PC-9 (cell line): ENCODE measurements around the gene PPP1R18.

Experiments used
- EZH2 ChIP-seq: fragments of 200-600 bp; sonication (generic); IDR thresholded peaks from 2 replicates; pipeline ENCODE4 v1.8.0; 2017; ENCODE audit warnings: antibody characterized with exemption, low read depth
- TF ChIP-seq, protein P1 (sequence below): fragments of 200-600 bp; sonication (generic); conservative IDR thresholded peaks from 2 replicates; pipeline ENCODE4 v1.6.1; 2017; ENCODE audit warnings: mixed run types, antibody characterized with exemption, mild to moderate bottlenecking, moderate library complexity

DNA sequence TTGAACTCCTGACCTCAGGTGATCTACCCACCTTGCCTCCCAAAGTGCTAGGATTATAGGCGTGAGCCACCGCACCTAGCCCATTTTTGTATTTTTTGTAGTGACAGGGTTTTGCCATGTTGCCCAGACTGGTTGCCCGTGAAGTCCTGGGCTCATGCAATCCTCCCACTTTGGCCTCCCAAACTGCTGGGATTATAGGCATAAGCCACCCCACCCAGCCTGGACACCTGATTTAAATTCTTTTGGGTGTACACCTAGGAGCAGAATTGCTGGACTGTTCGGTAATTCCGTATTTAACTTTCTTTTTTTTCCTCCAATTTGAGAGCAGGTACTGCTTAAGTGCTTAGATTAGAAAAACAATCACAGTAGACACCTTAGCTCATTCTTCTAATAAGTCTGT is 10.0 kb upstream of the PPP1R18 start:
- TF ChIP-seq, protein P1, sequence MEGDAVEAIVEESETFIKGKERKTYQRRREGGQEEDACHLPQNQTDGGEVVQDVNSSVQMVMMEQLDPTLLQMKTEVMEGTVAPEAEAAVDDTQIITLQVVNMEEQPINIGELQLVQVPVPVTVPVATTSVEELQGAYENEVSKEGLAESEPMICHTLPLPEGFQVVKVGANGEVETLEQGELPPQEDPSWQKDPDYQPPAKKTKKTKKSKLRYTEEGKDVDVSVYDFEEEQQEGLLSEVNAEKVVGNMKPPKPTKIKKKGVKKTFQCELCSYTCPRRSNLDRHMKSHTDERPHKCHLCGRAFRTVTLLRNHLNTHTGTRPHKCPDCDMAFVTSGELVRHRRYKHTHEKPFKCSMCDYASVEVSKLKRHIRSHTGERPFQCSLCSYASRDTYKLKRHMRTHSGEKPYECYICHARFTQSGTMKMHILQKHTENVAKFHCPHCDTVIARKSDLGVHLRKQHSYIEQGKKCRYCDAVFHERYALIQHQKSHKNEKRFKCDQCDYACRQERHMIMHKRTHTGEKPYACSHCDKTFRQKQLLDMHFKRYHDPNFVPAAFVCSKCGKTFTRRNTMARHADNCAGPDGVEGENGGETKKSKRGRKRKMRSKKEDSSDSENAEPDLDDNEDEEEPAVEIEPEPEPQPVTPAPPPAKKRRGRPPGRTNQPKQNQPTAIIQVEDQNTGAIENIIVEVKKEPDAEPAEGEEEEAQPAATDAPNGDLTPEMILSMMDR, result no peak
- no peak for TF ChIP-seq EZH2
